ENCODE measurements around the gene APEH.

APEH gene

GRCh38 chr3:49652218-49652902, 21.8 kb upstream of the APEH start:
- Histone ChIP-seq H3K9me3 (ENCODE audit: insufficient read depth, low read depth, low read length) (no peaks in the 10 kb centered on the region), H3K36me3 (ENCODE audit: insufficient read depth, low read depth, low read length) (no peaks in the 10 kb centered on the region), H3K27ac (ENCODE audit: low read length) (no peak overlapping the region), H3K4me3 (ENCODE audit: low read length) (no peak overlapping the region), H3K9ac (ENCODE audit: low read depth, low read length) (no peak overlapping the region), H3K27me3 (ENCODE audit: insufficient read depth, low read length) (no peaks in the 10 kb centered on the region), H3K4me1 (ENCODE audit: insufficient read depth, low read length) (no peaks in the 10 kb centered on the region)

DNA sequence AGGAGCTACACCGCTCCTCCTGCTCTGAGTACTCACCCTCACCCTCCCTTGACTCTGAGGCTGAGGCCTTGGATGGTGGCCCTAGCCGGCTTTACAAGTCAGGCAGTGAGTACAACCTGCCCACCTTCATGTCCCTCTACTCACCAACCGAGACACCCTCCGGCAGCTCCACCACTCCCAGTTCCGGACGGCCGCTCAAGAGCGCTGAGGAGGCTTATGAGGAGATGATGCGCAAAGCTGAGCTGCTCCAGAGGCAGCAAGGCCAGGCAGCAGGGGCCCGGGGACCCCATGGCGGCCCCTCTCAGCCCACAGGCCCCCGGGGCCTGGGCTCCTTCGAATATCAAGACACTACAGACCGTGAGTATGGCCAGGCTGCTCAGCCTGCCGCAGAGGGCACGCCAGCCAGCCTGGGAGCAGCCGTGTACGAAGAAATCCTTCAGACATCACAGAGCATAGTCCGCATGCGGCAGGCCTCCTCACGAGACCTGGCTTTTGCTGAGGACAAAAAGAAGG, 21.2 kb upstream of the APEH start:
- Histone ChIP-seq H3K27ac (ENCODE audit: low read length) (no peak overlapping the region), H3K4me1 (ENCODE audit: insufficient read depth, low read length) (no peaks in the 10 kb centered on the region), H3K36me3 (ENCODE audit: insufficient read depth, low read depth, low read length) (no peaks in the 10 kb centered on the region), H3K9me3 (ENCODE audit: insufficient read depth, low read depth, low read length) (no peaks in the 10 kb centered on the region), H3K9ac (ENCODE audit: low read depth, low read length) (no peak overlapping the region), H3K4me3 (ENCODE audit: low read length) (no peak overlapping the region), H3K27me3 (ENCODE audit: insufficient read depth, low read length) (no peaks in the 10 kb centered on the region)

DNA sequence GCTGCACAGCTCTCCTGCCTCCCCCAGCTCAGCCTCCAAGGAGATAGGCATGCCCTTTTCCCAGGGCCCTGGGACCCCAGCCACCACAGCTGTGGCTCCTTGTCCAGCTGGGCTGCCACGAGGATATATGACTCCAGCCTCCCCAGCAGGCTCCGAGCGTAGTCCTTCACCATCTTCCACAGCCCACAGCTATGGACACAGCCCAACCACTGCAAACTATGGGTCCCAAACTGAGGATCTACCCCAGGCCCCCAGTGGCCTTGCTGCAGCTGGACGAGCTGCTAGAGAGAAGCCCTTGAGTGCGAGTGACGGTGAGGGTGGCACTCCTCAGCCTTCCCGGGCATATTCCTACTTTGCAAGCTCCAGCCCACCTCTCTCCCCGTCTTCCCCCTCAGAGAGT, 20.5 kb upstream of the APEH start:
- H3K4me3 ChIP-seq (ENCODE audit: low read length), result no peak overlapping the region
- no peak overlapping the region for H3K27ac ChIP-seq (ENCODE audit: low read length)
- no peak overlapping the region for H3K9ac ChIP-seq (ENCODE audit: low read depth, low read length)
- no peaks in the 10 kb centered on the region for H3K27me3 ChIP-seq (ENCODE audit: insufficient read depth, low read length)
- H3K4me1 ChIP-seq (ENCODE audit: insufficient read depth, low read length), result no peaks in the 10 kb centered on the region
- H3K9me3 ChIP-seq (ENCODE audit: insufficient read depth, low read depth, low read length), result no peaks in the 10 kb centered on the region
- no peaks in the 10 kb centered on the region for H3K36me3 ChIP-seq (ENCODE audit: insufficient read depth, low read depth, low read length)

DNA sequence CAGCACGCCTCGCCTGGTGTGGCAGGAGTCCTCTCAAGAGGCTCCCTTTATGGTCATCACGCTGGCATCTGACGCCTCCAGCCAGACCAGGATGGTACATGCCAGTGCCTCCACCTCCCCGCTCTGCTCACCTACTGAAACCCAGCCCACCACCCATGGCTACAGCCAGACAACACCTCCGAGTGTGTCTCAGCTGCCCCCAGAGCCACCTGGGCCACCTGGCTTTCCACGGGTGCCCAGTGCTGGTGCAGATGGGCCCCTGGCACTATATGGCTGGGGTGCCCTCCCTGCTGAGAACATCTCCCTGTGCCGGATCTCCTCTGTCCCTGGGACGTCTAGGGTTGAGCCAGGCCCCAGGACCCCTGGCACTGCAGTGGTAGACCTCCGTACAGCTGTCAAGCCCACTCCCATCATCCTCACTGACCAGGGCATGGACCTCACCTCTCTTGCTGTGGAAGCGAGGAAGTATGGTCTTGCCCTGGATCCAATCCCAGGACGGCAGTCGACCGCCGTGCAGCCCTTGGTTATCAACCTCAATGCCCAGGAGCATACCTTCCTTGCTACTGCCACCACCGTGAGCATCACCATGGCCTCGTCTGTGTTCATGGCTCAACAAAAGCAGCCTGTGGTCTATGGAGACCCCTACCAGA, 19.9 kb upstream of the APEH start:
- Histone ChIP-seq H3K9me3 (ENCODE audit: insufficient read depth, low read depth, low read length) (no peaks in the 10 kb centered on the region), H3K4me1 (ENCODE audit: insufficient read depth, low read length) (no peaks in the 10 kb centered on the region), H3K4me3 (ENCODE audit: low read length) (no peak overlapping the region), H3K27me3 (ENCODE audit: insufficient read depth, low read length) (no peaks in the 10 kb centered on the region), H3K27ac (ENCODE audit: low read length) (no peak overlapping the region), H3K36me3 (ENCODE audit: insufficient read depth, low read depth, low read length) (no peaks in the 10 kb centered on the region), H3K9ac (ENCODE audit: low read depth, low read length) (no peak overlapping the region; the same call in 1 of the 2 replicates)

DNA sequence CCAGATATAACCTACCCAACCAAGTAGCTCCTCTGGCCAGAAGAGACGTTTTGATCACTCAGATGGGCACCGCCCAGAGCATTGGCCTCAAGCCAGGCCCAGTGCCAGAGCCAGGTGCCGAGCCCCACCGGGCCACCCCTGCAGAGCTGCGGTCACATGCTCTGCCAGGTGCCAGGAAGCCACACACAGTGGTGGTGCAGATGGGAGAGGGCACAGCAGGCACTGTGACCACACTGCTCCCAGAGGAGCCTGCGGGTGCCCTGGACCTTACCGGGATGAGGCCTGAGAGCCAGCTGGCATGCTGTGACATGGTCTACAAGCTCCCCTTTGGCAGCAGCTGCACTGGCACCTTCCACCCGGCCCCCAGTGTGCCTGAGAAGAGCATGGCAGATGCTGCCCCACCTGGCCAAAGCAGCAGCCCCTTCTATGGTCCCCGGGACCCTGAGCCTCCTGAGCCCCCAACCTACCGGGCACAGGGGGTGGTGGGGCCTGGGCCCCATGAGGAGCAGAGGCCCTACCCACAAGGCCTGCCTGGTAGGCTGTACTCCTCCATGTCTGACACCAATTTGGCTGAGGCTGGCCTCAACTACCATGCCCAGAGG, 19.1 kb upstream of the APEH start:
- Histone ChIP-seq H3K9me3 (ENCODE audit: insufficient read depth, low read depth, low read length) (no peaks in the 10 kb centered on the region), H3K36me3 (ENCODE audit: insufficient read depth, low read depth, low read length) (no peaks in the 10 kb centered on the region), H3K4me1 (ENCODE audit: insufficient read depth, low read length) (no peaks in the 10 kb centered on the region), H3K4me3 (ENCODE audit: low read length) (no peak overlapping the region), H3K27ac (ENCODE audit: low read length) (no peak overlapping the region), H3K27me3 (ENCODE audit: insufficient read depth, low read length) (no peaks in the 10 kb centered on the region), H3K9ac (ENCODE audit: low read depth, low read length) (no peak overlapping the region)

DNA sequence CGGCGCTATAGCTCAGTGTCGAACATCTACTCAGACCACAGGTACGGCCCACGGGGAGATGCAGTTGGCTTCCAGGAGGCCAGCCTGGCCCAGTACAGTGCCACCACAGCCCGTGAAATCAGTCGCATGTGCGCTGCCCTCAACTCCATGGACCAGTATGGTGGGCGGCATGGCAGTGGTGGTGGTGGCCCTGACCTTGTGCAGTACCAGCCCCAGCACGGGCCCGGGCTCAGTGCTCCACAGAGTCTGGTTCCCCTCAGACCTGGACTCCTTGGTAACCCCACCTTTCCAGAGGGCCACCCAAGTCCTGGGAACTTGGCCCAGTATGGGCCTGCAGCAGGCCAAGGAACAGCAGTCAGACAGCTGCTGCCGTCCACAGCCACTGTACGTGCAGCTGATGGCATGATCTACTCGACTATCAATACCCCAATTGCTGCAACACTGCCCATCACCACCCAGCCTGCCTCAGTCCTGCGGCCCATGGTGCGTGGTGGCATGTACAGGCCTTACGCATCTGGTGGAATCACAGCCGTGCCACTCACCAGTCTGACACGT, 18.3 kb upstream of the APEH start:
- Histone ChIP-seq H3K4me1 (ENCODE audit: insufficient read depth, low read length) (no peaks in the 10 kb centered on the region), H3K27ac (ENCODE audit: low read length) (no peak overlapping the region), H3K4me3 (ENCODE audit: low read length) (no peak overlapping the region), H3K27me3 (ENCODE audit: insufficient read depth, low read length) (no peaks in the 10 kb centered on the region), H3K9me3 (ENCODE audit: insufficient read depth, low read depth, low read length) (no peaks in the 10 kb centered on the region), H3K36me3 (ENCODE audit: insufficient read depth, low read depth, low read length) (no peaks in the 10 kb centered on the region), H3K9ac (ENCODE audit: low read depth, low read length) (no peak overlapping the region)

- no peak overlapping the region for H3K4me3 ChIP-seq (ENCODE audit: low read length)
- no peaks in the 10 kb centered on the region for H3K9me3 ChIP-seq (ENCODE audit: insufficient read depth, low read depth, low read length)
- no peaks in the 10 kb centered on the region for H3K4me1 ChIP-seq (ENCODE audit: insufficient read depth, low read length)
- no peaks in the 10 kb centered on the region for H3K27me3 ChIP-seq (ENCODE audit: insufficient read depth, low read length)
- no peaks in the 10 kb centered on the region for H3K36me3 ChIP-seq (ENCODE audit: insufficient read depth, low read depth, low read length)
- no peak overlapping the region for H3K9ac ChIP-seq (ENCODE audit: low read depth, low read length)
- no peak overlapping the region for H3K27ac ChIP-seq (ENCODE audit: low read length)
These were observed 17.5 kb upstream of the APEH start for GRCh38 chr3:49656541-49657112.

DNA sequence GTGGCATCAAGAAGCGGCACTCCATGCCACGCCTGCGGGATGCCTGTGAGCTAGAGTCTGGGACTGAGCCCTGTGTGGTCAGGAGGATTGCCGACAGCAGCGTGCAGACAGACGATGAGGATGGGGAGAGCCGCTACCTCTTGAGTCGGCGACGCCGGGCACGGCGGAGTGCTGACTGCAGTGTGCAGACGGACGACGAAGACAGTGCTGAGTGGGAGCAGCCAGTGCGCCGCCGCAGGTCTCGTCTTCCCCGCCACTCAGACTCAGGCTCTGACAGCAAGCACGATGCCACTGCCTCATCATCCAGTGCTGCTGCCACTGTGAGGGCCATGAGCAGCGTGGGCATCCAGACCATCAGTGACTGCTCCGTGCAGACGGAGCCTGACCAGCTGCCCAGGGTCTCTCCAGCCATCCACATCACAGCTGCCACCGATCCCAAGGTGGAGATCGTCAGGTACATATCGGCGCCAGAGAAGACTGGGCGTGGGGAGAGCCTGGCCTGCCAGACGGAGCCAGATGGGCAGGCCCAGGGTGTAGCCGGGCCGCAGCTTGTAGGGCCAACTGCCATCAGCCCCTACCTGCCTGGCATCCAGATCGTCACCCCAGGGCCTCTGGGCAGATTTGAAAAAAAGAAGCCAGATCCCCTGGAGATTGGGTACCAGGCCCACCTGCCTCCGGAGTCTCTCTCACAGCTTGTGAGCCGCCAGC, 16.8 kb upstream of the APEH start:
- H3K9ac ChIP-seq (ENCODE audit: low read depth, low read length), result no peak overlapping the region
- no peaks in the 10 kb centered on the region for H3K9me3 ChIP-seq (ENCODE audit: insufficient read depth, low read depth, low read length)
- no peak overlapping the region for H3K27ac ChIP-seq (ENCODE audit: low read length)
- no peaks in the 10 kb centered on the region for H3K36me3 ChIP-seq (ENCODE audit: insufficient read depth, low read depth, low read length)
- no peaks in the 10 kb centered on the region for H3K4me1 ChIP-seq (ENCODE audit: insufficient read depth, low read length)
- no peak overlapping the region for H3K4me3 ChIP-seq (ENCODE audit: low read length)
- no peaks in the 10 kb centered on the region for H3K27me3 ChIP-seq (ENCODE audit: insufficient read depth, low read length)

- no peak overlapping the region for H3K27ac ChIP-seq (ENCODE audit: low read length)
- H3K4me1 ChIP-seq (ENCODE audit: insufficient read depth, low read length), result no peaks in the 10 kb centered on the region
These were observed 15.4 kb upstream of the APEH start for GRCh38 chr3:49658711-49659110.

GRCh38 chr3:49659756-49660155, 14.4 kb upstream of the APEH start:
- H3K27ac ChIP-seq (ENCODE audit: low read length), result no peak overlapping the region
- H3K9ac ChIP-seq (ENCODE audit: low read depth, low read length), result no peak overlapping the region
- no peaks in the 10 kb centered on the region for H3K9me3 ChIP-seq (ENCODE audit: insufficient read depth, low read depth, low read length)
- no peaks in the 10 kb centered on the region for H3K27me3 ChIP-seq (ENCODE audit: insufficient read depth, low read length)
- H3K36me3 ChIP-seq (ENCODE audit: insufficient read depth, low read depth, low read length), result no peaks in the 10 kb centered on the region
- H3K4me1 ChIP-seq (ENCODE audit: insufficient read depth, low read length), result no peaks in the 10 kb centered on the region
- no peak overlapping the region for H3K4me3 ChIP-seq (ENCODE audit: low read length)

More at GRCh38 chr3:49658711-49659110, 15.4 kb upstream of the APEH start:
- Histone ChIP-seq H3K27me3 (ENCODE audit: insufficient read depth, low read length) (no peaks in the 10 kb centered on the region), H3K4me3 (ENCODE audit: low read length) (no peak overlapping the region), H3K36me3 (ENCODE audit: insufficient read depth, low read depth, low read length) (no peaks in the 10 kb centered on the region), H3K9ac (ENCODE audit: low read depth, low read length) (no peak overlapping the region), H3K9me3 (ENCODE audit: insufficient read depth, low read depth, low read length) (no peaks in the 10 kb centered on the region)

- Histone ChIP-seq H3K4me3 (ENCODE audit: low read length) (no peak overlapping the region), H3K9ac (ENCODE audit: low read depth, low read length) (no peak overlapping the region), H3K36me3 (ENCODE audit: insufficient read depth, low read depth, low read length) (no peaks in the 10 kb centered on the region), H3K27ac (ENCODE audit: low read length) (no peak overlapping the region), H3K4me1 (ENCODE audit: insufficient read depth, low read length) (no peaks in the 10 kb centered on the region), H3K9me3 (ENCODE audit: insufficient read depth, low read depth, low read length) (no peaks in the 10 kb centered on the region), H3K27me3 (ENCODE audit: insufficient read depth, low read length) (no peaks in the 10 kb centered on the region)
These were observed 12.9 kb upstream of the APEH start for GRCh38 chr3:49661281-49661680.
